DLD1 (cell line): ENCODE results near the gene COL7A1.
"Not testable (repeated sequence)": the region's sequence is repeated elsewhere in the genome, so short reads cannot be mapped to it uniquely, and the experiment has no call there.

Source experiments
- in situ Hi-C: cut with HindIII; loops from 2 replicates; pipeline ENCODE4 v1.10.0; 2017; ENCODE audit warnings: low sequenced_read_pairs

Gene COL7A1

DNA sequence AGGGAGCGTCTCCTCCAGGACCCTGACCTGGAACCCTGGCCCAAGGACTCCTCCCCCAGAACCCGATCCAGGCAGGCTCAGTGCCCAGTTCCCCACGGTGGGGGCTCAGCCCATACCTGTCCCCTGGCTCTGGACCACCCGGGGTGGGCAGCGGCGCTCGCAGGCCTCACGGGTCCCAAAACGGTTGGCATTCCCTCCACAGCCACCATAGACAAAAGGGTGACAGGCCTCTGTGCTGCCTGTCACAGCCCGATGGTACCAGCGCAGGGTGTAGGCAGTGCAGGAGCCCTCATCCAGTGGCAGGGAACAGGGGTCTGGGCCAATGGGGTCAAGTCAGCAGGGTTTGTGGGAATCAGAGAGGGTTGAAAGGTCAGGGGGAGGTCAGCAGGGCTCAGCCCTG lies 30.5 kb downstream of the COL7A1 start:
- in situ Hi-C loops = no loop called here

DNA sequence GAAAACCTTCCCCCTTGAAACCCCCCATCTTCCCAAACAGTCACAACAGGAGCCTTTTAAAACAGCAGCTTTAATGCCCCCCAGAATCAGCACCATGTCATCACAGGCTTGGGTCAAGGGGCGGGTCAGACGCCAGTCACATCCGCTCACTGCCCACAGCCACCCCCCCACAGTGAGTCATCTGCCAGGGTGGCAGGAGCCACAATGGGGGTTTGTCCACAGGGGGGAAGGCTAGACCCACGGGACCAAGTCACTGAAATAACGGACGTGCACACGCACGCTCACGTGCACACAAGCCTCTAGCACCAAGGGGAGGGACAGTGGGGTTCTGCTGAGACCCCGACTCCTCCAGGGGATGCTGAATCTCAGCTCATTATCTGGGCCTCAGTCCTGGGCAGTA lies 31.1 kb downstream of the COL7A1 start:
- in situ Hi-C loops = no loop called here

DNA sequence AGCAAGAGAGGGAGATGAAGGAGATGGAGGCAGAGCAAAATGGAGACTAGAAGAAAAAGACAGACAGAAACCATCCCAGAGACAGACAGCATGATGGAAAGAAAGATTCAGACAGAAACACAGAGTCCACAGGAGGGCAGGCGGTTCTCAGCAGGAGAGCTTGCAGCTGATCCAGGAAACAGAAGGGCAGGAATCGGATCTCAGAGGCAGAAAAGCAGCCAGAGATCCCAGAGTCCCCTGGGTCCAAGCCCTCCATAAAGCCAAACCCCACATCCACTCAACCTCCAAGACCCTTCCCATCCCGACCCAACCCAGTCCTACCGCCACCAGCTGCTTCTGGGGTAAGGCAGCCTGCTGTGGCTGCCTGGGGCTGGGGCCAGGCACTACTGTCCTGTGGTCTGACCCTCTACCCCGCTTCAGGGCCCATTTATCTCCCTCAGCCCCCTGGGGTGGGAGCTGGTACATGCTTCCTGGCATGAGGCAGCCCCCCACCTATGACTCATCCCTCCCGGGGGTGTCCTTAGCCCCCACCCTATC lies 31.7 kb downstream of the COL7A1 start, which contains the start of gene UCN2:
TSS of gene UCN2 (minus strand) at position 400 of the 537 bp plus-strand sequence. CDS start 657 bp downstream, outside the sequence.
- in situ Hi-C loops = no loop called here

DNA sequence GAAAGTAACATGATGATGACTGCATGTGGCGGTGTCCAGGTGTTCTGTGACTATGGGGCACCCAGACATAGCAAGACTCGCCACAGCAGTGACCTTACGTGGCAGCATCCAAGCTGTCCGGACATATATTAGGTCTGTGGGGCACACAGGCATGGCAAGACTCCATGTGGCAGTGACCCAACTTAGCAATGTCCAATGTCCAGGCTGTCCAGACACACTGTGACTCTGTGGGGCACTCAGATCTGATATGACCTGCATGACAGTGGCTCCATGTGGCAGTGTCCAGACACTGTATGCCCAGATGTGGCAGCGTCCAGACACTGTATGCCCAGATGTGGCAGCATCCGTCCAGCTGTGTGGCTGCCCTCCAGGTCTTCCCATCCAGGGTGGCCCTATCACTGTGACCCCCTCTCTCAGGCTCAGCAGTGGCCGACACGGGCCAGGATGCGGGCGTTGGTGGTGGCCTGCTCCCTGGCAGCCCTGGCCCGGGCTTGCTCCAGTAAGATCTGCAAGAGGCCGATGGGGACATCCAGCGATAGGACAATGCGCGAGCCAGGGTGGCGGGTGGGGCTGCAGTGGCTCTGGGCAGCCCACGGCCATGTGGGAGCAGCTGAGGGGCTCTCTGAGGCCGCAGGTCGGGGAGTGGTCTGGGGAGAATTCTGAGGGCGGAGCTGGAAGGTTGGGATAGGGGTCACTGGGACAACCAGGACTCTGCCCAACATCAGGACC lies 32.6 kb downstream of the COL7A1 start:
- in situ Hi-C loops = no loop called here

DNA sequence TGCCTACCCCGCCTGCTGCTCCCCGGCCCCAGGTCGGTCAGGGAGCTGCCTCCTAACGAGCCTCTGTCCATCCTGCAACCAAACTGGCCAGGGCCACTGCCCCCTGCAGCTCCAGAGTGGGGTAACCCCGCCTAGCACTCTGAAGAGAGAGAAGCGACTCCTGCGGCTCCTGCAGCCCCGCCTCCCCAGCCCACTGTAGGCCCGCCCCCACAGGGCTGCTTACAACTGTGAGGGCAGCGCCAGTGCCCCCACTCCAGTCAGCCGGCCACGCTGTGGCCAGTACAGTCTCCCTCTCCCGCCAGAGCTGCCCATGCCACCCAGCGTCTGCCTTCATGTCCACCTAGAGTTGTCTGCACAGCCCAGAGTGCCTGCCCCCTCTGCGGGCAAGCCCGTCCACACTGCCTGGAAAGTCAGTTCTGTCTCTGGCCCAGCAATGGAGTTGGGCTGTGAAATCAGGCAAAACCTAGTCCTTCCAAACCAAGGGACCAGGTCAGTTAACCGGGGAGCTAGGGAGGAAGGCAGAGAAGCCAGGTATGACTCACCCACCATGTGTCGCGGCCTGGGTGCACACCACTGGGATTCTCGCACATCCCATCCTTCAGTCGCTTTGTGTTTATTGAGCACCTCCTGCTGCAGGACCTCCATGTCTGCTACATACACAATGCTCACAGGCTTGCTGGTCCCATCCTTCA lies 33.9 kb downstream of the COL7A1 start:
- in situ Hi-C loops = no loop called here

DNA sequence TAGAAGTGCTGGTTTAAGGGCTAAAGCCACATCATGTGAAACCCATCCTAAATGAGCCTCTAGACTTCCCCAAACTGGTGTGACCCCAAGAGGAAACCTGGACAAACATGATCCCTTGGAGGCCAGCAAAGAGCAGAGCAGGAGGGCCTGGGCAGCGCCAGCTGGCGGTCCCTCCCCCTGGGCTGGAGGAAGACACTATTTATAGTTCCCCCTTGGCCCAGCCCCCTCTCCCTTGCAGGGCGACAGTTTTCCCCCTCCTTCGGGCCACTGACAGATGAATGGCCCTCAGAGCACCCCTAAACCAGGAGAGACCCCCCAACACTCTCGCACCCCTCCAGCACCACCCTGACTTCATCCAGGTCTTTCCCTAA lies 34.5 kb downstream of the COL7A1 start:
- in situ Hi-C loops = no loop called here

DNA sequence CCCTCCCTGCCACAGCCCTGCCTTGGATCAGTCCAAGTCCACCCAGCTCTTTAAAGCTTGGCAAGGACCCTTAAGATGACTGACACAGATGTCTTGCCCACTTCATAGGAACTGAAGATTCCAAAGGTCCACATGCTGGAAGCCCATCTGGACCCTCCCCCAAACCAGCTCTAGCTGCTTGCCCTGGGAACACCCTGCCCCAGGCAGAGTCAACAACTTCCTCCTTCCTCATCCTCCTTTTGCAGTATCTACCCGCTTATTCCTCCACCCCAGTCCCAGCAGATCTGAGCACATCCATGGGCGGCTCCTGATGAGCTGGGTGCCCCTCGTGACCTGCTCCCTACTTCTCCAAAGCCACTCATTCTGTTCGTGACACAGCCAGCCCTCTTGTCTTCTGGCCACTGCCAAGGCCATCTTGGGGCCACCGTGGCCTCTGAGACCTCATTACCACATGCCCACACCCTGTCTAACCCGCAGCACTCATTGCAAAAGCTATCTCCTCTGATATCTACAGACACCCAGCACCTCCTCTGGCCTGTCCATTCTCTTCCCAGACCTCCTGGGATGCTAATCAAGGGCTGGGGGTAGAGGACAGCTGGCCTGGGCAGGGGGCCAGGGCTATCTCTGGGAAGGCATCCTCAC lies 36.5 kb downstream of the COL7A1 start:
- in situ Hi-C loops = loop anchor here (5.0 kb wide), 1 partner anchor 86 kb away; no protein-coding TSS in a partner anchor

DNA sequence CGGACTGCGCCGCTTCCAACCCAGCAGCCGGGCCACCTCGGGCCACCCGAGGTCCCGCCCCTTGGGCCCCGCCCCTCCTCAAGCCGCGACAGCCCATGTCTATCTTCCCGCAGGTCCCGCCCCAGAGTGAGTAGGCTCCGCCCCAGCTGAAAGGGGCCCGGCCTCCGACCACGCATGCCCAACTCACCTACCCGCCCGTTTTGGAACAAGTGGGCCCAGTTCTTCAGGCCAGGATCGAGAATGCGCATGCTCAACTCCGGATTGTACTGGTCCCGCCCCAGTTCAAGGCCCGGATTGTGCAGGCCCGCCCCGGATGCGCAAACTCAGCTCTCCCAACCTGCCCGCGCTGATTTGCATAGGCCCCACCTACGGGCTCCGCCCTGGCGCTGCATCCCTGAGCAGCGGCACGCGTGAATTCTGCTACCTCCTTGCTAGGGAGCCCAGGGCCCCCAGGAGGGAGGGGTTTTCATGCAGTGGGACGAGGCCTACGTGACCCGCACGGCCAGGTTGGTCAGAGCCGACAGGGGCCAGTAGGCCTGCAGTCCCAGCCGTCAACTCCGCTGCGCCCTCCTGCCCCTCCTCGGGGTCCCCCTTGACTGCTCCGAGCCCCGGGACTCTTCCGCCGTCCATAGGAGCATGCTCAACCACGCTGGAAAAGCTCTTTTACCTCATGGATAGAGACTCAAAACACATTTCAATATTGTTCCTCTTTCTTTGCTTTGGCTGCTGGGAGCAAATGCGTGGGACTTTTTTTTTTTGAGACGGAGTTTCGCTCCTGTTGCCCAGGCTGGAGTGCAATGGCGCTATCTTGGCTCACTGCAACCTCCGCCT lies 38.1 kb downstream of the COL7A1 start, which contains the start of gene PFKFB4:
TSS of gene PFKFB4 (minus strand) at position 8 of the 831 bp plus-strand sequence. CDS start 26 bp downstream, outside the sequence.
- in situ Hi-C loops = loop anchor here (5.0 kb wide), 1 partner anchor 85 kb away; no protein-coding TSS in a partner anchor

DNA sequence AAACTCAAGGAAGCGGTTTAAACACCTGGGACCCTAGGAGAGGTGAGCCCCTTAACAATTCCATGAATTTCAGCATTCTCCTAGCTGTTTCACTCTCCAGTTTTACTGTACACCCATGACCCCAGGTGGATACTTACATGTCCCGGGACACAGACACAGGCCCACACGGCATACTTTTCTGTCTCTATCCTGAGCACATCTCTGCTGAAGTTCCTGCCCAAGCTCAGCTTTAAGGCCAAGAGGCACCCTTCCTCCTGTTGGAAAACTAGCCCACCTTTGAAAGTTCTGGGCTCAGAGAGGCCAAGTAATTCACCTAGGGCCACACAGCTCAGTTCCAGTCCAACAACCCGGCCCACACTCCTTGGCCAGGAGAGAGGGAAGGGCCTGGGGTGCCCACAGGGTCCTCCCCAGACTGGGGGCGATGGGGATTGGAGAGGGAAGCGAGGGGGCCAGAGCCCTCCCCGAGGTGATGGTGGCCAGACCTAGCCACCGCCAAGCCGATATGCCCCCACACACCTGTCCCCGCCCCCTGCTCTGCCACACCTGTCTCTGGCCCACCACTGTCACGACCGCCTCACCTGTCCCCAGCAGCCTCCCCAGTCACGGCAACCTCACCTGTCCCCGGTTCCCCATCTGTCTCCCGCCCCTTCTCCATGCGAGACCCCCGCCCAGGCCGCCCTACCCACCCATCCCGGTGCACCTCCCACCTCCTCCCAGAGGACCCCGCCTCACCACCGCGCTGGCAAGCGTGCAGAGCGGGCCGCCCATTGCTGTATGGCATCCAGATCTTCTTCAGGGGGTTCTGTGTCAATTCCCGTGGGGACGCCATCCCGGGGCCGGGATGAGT lies 39.0 kb downstream of the COL7A1 start:
- in situ Hi-C loops = loop anchor here (5.0 kb wide), 1 partner anchor 84 kb away; no protein-coding TSS in a partner anchor

DNA sequence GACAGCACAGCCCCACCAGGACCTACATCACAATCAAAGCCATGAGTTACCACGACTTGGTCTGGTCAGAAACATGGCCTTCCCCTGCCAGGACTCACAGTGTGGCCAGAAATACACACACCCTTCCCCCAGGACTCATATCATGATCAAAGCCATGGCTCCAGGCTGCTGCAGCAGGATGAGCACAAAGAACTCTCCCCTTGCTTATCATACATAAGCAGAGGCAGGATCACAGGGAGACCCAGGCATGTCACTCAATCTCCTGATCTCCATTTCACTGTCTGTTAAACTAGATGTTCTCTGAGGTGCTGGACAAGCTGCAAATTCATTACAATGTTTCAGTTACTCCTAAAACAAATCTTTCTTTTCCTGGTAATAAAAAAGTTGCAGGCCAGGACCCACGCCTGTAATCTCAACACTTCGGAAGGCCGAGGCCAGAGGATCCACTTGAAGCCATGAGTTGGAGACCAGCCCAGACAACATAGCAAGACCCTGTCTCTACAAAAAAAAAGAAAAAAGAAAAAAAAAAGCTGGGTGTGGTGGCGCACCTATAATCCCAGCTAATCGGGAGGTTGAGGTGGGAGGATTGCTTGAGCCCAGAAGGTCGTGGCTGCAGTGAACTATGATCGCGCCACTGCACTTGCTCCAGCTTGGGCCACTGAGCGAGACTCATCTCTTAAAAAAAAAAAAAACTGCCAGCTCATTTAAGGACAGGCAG lies 39.7 kb downstream of the COL7A1 start:
- in situ Hi-C loops = loop anchor here (5.0 kb wide), 1 partner anchor 83 kb away; no protein-coding TSS in a partner anchor

DNA sequence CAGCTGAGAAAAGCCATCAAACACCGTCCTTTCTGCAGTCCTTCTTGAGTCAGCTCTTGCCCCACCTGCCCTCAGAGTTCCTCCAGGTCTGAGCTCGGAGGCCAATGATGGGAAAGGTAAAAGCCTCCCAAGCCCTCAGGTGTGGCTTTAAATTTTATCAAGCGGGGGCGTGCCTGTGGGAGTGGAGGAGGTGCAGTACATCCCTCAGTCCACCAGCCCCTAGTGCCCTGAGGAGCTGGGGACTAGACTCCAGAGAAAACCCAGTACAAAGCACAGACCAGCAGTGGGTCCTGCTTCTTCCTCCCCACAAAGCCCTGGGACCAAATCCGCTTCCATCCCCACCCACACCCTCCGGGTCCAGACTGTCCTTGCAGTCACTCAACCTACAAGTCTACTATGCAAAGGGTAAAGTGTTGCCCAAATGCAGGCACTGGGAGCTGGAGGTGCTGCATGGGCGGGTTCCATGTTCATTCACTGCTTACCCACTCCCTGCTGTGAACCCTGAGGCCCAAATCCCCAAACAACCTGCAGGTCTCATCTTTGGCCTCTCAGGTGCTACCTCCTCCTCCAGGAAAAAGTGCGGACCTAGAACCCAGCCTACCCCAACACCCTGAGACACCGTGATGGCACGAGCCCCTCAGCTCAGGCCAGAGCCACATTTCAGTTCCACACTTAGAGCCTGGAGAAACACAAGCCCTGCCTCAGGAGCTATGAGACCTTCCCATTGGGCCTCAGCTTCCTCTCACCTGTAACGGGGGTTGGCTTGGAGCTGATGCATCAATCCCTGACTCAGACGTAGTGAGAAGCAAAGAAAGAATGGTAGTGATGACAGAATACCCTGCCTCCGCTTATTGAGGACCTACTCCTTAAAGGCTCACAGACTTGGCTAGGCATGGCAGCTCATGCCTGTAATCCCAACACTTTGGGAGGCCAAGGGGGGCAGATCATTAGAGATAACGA lies 41.0 kb downstream of the COL7A1 start:
- in situ Hi-C loops = no loop called here

DNA sequence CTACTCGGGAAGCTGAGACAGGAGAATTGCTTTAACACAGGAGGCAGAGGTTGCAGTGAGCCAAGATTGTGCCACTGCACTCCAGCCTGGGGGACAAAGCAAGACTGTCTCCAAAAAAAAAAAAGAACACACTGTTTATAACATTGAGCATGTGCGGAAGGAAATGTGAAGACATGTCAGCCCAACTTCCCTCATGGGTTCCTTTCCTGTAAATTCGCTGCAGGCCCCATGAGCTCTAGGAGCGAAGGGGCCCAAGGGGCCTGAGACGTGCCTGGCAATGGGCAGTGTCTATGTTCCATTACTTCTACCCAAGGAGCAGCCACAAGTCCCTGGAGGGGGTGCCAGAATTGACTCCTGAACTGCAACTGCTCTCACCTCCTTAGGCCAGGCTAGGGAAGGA lies 41.8 kb downstream of the COL7A1 start:
- in situ Hi-C loops = no loop called here

DNA sequence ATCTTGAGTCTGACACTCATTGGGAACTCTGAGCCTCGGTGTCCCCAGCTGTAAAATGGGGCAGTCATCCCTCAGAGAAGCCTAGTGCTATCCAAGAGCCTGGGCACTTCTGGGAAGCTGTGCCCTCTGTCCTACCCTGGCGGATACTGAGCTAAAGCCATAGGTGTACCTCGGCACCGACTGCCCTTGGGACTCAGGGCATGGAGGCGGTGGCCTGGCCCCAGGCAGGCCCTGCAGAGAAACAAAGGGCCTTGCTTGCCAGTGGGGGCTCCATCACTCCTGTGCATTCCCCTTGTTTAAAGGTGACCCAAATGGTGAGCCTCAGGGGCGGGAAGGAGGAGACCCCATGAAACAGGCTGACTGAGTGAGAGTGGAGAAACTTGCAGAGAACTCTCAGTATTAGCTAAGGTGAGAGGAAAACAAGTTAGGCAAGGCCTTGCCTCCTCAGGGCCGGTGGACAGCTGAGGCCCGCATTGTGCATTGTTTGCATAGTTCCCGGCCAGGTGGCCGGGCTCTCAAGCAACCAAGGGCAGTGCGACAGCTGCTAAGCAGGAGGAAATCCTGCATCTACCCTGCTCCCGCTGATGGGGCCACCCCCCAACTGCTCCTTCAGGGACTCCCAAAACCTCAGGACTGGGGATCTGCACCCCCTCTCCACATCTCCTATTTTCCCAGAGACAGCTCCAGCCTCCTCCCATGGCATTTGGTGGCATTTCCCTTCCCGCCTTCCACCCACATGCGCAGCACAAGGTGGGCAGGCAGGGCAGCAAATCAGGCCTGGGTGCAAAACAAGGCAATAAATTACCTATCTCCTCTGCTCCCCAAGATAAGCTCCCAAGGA lies 42.8 kb downstream of the COL7A1 start:
- in situ Hi-C loops = no loop called here

DNA sequence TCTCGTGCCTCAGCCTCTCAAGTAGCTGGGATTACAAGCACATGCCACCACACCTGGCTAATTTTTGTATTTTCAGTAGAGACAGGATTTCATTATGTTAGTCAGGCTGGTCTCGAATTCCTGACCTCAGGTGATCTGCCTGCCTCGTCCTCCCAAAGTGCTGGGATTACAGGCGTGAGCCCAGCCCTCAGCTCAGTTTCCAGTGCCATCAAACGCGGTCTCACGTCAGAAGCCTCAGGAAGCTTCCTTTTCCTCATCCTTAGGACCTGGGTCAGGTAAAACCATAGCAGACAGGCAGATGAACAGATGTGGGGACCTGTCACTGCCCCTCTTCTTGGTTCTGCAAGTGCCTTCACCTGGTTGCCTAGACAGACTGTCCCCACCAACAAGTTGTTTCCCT lies 43.5 kb downstream of the COL7A1 start:
- in situ Hi-C loops = not testable (repeated sequence)

DNA sequence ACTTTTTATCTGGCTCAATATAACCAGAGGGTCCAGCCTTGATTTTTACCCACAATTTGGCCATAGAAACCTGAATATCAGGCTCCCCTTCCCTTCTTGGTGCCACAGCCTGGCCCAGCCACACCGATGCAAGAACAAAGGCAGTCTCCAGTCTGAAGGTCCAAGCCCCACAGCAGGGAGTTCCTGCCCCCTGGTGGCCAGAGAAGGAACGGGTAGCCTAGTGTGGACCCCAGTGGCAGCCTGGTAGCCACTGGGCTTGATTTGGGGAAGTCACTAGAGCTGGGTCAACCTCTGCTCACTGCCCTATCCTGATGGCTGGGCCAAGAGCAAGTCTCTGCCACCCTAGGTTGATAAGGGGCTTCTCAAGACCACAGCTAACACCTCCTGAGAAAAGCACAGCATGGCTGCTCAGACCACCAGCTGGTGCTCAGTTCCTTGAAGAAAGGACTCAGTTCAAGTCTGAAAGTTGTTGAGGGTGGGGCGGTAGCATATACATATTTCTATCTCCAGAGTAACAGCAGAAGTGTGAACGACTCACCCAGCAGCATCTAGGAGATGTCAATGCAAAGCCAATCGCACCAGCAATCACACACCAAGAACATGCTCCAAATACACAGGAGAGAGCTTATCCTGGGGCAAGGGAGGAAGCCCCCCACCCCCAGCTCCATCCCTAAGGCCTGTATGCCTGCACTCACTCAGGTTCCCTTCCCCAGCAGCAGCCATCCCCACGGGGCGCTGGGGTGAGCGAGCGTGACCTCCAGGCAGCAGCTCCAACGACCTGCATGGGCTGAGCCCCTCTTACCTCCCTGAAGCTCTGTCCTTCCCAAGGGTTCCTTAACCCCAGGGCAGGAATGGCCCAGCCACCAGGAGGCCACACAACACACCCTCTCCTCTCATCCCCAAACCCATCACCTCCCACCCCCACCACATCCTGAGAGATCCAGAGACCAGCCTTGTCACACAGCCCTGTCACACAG lies 46.1 kb downstream of the COL7A1 start:
- in situ Hi-C loops = no loop called here

DNA sequence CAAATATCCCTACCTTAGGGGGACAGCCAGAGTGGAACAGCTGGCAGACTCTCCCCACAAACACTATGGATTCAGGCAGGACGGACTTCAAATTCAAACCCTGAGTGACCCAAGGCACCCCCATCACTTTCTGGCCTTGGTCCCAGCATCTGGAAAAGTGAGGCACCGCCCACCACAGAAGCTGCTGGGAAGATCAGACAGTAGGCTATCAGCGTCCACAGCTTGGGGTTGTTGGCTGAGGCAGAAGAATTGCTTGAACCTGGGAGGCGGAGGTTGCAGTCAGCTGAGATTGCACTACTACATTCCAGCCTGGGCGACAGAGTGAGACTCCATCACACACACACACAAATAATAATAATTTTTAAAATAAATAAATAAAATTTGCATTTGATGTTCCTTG lies 47.0 kb downstream of the COL7A1 start:
- in situ Hi-C loops = no loop called here
